SK-N-SH treated with all-trans-retinoic acid at 6 μM for 48 hours (cell line): ENCODE measurements around the gene RIMBP2.

ENCODE experiments used
- BACH2 ChIP-seq: fragments of 250-450 bp; sonication (Bioruptor Pico); IDR thresholded peaks from 2 replicates; pipeline ENCODE4 v1.9.0; 2021; ENCODE audit warnings: mild to moderate bottlenecking, borderline replicate concordance
- CSDC2 ChIP-seq: fragments of 250-450 bp; sonication (Bioruptor Pico); IDR thresholded peaks from 2 replicates; pipeline ENCODE4 v1.5.0; 2020; ENCODE audit warnings: mild to moderate bottlenecking, moderate library complexity
- ESRRG ChIP-seq: fragments of 250-450 bp; sonication (Bioruptor Pico); IDR thresholded peaks from 2 replicates; pipeline ENCODE4 v1.6.1; 2021; ENCODE audit warnings: mild to moderate bottlenecking
- RARB ChIP-seq: fragments of 250-450 bp; sonication (Bioruptor Pico); IDR thresholded peaks from 2 replicates; pipeline ENCODE4 v1.8.0; 2021; ENCODE audit warnings: mild to moderate bottlenecking, moderate library complexity
- SNAI2 ChIP-seq: fragments of 250-450 bp; sonication (Bioruptor Pico); IDR thresholded peaks from 2 replicates; pipeline ENCODE4 v1.5.0; 2020; ENCODE audit warnings: mild to moderate bottlenecking, moderate library complexity
- ZFP3 ChIP-seq: fragments of 250-450 bp; sonication (Bioruptor Pico); IDR thresholded peaks from 2 replicates; pipeline ENCODE4 v1.5.0; 2020; ENCODE audit warnings: mild to moderate bottlenecking, moderate library complexity
- ZFP30 ChIP-seq: fragments of 450-650 bp; formaldehyde crosslinking; IDR thresholded peaks from 2 replicates; pipeline ENCODE4 v1.5.0; 2022; ENCODE audit warnings: mild to moderate bottlenecking, moderate library complexity
- ZNF565 ChIP-seq: fragments of 450-650 bp; formaldehyde crosslinking; conservative IDR thresholded peaks from 2 replicates; pipeline ENCODE4 v1.5.0; 2020; ENCODE audit warnings: low read depth, mild to moderate bottlenecking, moderate library complexity
- TF ChIP-seq, protein P1 (sequence below): fragments of 250-450 bp; sonication (Bioruptor Pico); IDR thresholded peaks from 2 replicates; pipeline ENCODE4 v1.8.0; 2020; ENCODE audit warnings: mild to moderate bottlenecking, moderate library complexity, borderline replicate concordance

DNA sequence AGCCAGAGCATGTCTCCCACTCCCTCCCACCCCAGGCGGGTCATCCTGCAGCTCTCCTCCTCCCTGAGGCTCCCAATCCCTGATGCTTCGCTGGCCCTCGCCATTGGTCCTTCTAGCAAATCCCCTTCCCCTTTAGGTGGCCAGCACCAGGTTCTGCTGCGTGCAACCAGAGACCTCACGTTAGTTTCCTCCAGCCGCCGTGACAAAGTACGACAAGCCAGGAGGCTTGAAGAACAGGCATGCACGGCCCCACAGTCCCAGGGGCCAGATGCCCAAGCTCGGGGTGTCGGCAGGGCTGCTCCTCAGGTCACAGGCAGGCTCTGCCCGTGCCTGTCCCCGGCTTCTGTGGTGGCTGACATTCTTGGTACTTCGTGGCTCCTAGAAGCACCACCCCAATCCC, 95.8 kb downstream of the RIMBP2 start:
- TF ChIP-seq BACH2 (CRISPR knock-in tag): no peak
- TF ChIP-seq ZNF565 (CRISPR knock-in tag): no peak
- TF ChIP-seq ZFP30 (CRISPR knock-in tag): no peak
- no peak for TF ChIP-seq RARB (CRISPR knock-in tag)
- no peak for TF ChIP-seq SNAI2
- TF ChIP-seq ZFP3: no peak
- TF ChIP-seq CSDC2 (CRISPR knock-in tag): no peak
- TF ChIP-seq, protein P1, sequence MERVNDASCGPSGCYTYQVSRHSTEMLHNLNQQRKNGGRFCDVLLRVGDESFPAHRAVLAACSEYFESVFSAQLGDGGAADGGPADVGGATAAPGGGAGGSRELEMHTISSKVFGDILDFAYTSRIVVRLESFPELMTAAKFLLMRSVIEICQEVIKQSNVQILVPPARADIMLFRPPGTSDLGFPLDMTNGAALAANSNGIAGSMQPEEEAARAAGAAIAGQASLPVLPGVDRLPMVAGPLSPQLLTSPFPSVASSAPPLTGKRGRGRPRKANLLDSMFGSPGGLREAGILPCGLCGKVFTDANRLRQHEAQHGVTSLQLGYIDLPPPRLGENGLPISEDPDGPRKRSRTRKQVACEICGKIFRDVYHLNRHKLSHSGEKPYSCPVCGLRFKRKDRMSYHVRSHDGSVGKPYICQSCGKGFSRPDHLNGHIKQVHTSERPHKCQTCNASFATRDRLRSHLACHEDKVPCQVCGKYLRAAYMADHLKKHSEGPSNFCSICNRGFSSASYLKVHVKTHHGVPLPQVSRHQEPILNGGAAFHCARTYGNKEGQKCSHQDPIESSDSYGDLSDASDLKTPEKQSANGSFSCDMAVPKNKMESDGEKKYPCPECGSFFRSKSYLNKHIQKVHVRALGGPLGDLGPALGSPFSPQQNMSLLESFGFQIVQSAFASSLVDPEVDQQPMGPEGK (CRISPR knock-in tag): no peak
- TF ChIP-seq ESRRG: no peak
